HepG2 (cell line): ENCODE results near the gene ZMYND19. TPM values are rescaled to one million over a fixed set of nuclear protein-coding genes. Genes with fewer than 3 reads are reported as not detected.

Source experiments
- GPN1 ChIP-seq: sonication (generic); formaldehyde crosslinking; IDR thresholded peaks from 2 replicates; pipeline ENCODE4 v1.5.1; 2020; ENCODE audit warnings: missing genetic modification reagents, borderline replicate concordance
- GTF3A ChIP-seq: sonication (generic); formaldehyde crosslinking; conservative IDR thresholded peaks from 2 replicates; pipeline ENCODE4 v1.4.0; 2020; ENCODE audit warnings: mild to moderate bottlenecking, missing genetic modification reagents
- HOXA7 ChIP-seq: sonication (generic); formaldehyde crosslinking; IDR thresholded peaks from 2 replicates; pipeline ENCODE4 v1.8.1; 2022; ENCODE audit warnings: mild to moderate bottlenecking, missing genetic modification reagents, moderate library complexity
- LCORL ChIP-seq, 2 experiments: fragments of 450-650 bp in 1 of 2; sonication (generic) in 1 of 2; formaldehyde crosslinking in 1 of 2; IDR thresholded peaks; 2 replicates each; pipeline versions ENCODE4 v1.5.0 to v1.6.1; 2017 to 2020; ENCODE audit warnings: antibody characterized with exemption in 1 of 2, missing genetic modification reagents in 1 of 2
- MAF1 ChIP-seq: sonication (generic); formaldehyde crosslinking; IDR thresholded peaks from 2 replicates; pipeline ENCODE4 v1.5.0; 2020; ENCODE audit warnings: missing genetic modification reagents, borderline replicate concordance
- POGZ ChIP-seq: sonication (generic); formaldehyde crosslinking; IDR thresholded peaks from 2 replicates; pipeline ENCODE4 v1.4.0; 2020; ENCODE audit warnings: mild to moderate bottlenecking, missing genetic modification reagents
- RELA ChIP-seq: sonication (generic); formaldehyde crosslinking; IDR thresholded peaks from 2 replicates; pipeline ENCODE4 v1.4.0; 2020; ENCODE audit warnings: missing genetic modification reagents
- ZNF138 ChIP-seq: sonication (generic); formaldehyde crosslinking; IDR thresholded peaks from 2 replicates; pipeline ENCODE4 v1.5.0; 2020; ENCODE audit warnings: mild to moderate bottlenecking, low read depth, missing genetic modification reagents
- ZNF253 ChIP-seq: sonication (generic); formaldehyde crosslinking; IDR thresholded peaks from 2 replicates; pipeline ENCODE4 v1.8.0; 2022; ENCODE audit warnings: mild to moderate bottlenecking, missing genetic modification reagents, borderline replicate concordance
- ZNF546 ChIP-seq: sonication (generic); formaldehyde crosslinking; conservative IDR thresholded peaks from 2 replicates; pipeline ENCODE4 v1.8.1; 2023; ENCODE audit warnings: mild to moderate bottlenecking, missing genetic modification reagents
- ZNF615 ChIP-seq: sonication (generic); formaldehyde crosslinking; IDR thresholded peaks from 2 replicates; pipeline ENCODE4 v1.5.0; 2020; ENCODE audit warnings: mild to moderate bottlenecking, missing genetic modification reagents, borderline replicate concordance
- ZNF619 ChIP-seq: sonication (generic); formaldehyde crosslinking; IDR thresholded peaks from 2 replicates; pipeline ENCODE4 v1.4.0; 2020; ENCODE audit warnings: mild to moderate bottlenecking, missing genetic modification reagents
- ZSCAN31 ChIP-seq: sonication (generic); formaldehyde crosslinking; IDR thresholded peaks from 2 replicates; pipeline ENCODE4 v1.5.0; 2020; ENCODE audit warnings: low read depth, mild to moderate bottlenecking, missing genetic modification reagents
- polyA plus RNA-seq, 8 experiments: library from polyadenylated mRNA; depleted of rRNA in 3 of 8; stranded (reverse) in 7 of 8; unstranded in 1 of 8; fragments of >200 nt; fragmentation: Illumina TruSeq in 4 of 8; extraction: Trizol in 4 of 8; gene quantifications; 2 replicates each; pipeline versions ENCODE4 v1.2.1 to v1.2.3, GENCODE V29; 2011 to 2016; ENCODE audit warnings: low read depth in 4 of 8, missing spikeins in 1 of 8, mixed read lengths in 1 of 8; ENCODE audit not compliant: insufficient read depth in 1 of 8
- total RNA-seq, 5 experiments: library from RNA; depleted of rRNA; stranded (reverse); fragments of >200 nt; fragmentation: Illumina TruSeq; extraction: Trizol; gene quantifications; 2 replicates each; pipeline ENCODE4 v1.2.3, GENCODE V29; 2016; ENCODE audit warnings: low read depth in 1 of 5
- TF ChIP-seq, protein P1 (sequence below): sonication (generic); formaldehyde crosslinking; IDR thresholded peaks from 2 replicates; pipeline ENCODE4 v1.5.1; 2020; ENCODE audit warnings: missing genetic modification reagents, mild to moderate bottlenecking, borderline replicate concordance
- TF ChIP-seq, protein P2 (sequence below): sonication (generic); formaldehyde crosslinking; conservative IDR thresholded peaks from 2 replicates; pipeline ENCODE4 v1.5.0; 2020; ENCODE audit warnings: missing genetic modification reagents
- TF ChIP-seq, protein P3 (sequence below): fragments of 450-650 bp; IDR thresholded peaks from 2 replicates; pipeline ENCODE4 v1.6.1; 2017; ENCODE audit warnings: mild to moderate bottlenecking
- TF ChIP-seq, protein P4 (sequence below): sonication (generic); formaldehyde crosslinking; IDR thresholded peaks from 2 replicates; pipeline ENCODE4 v1.5.0; 2020; ENCODE audit warnings: mild to moderate bottlenecking, missing genetic modification reagents, borderline replicate concordance

ZMYND19 gene
- total and polyA plus RNA-seq, 2 of the 13 experiments (the other 11 are each of a cell fraction or from before 2014, with no cell fraction given) = 21.3 to 38.7 TPM

DNA sequence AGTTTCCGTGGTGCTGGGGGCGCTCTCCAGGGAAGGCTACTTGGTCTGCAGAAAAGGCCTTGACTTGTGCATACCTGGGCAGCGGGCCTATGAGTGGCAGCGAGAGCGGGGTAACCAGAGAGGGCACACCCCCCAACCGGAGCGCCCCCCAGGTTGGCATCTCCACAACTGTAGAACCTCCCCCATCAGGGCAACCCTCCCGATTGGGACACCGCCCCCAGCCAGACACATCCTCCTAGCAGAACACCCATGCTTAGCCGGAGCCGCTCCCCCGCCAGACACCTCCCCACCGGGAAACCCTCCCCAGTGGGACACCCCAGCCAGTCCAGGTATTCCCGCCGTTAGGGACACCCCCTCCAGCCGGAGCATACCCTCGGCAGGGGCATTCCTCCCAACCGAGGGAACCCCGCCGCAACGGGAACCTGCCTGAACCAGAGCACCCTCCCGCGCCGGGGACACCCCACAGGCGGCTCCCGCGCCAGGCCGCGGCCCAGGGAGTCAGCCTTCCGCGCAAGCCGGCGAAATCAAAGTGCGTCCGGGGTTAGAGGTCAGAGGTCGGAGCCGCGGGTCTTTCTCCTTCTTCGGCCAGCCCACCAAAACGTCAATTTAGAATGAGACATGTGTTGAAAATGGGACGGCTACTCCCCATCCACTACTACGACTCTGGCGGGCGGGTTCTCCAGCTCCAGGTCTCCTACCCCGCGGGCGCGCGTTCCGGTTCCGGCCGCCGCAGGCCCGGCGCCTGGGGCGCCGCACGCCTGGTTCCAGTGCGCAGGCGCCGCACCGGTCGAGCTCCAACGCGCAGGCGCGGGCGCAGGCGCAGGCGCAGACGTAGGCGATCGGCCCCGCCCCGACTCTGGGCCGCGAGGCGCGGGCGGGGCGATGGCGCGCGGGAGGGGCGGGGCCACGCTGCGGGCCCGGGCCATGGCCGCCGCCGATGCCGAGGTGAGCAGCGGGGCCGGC lies 28.1 kb upstream of the ZMYND19 start, which contains the start of gene EHMT1 (continued):
- TF ChIP-seq, protein P1, sequence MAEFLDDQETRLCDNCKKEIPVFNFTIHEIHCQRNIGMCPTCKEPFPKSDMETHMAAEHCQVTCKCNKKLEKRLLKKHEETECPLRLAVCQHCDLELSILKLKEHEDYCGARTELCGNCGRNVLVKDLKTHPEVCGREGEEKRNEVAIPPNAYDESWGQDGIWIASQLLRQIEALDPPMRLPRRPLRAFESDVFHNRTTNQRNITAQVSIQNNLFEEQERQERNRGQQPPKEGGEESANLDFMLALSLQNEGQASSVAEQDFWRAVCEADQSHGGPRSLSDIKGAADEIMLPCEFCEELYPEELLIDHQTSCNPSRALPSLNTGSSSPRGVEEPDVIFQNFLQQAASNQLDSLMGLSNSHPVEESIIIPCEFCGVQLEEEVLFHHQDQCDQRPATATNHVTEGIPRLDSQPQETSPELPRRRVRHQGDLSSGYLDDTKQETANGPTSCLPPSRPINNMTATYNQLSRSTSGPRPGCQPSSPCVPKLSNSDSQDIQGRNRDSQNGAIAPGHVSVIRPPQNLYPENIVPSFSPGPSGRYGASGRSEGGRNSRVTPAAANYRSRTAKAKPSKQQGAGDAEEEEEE (CRISPR knock-in tag) = no peak
- TF ChIP-seq, protein P2, sequence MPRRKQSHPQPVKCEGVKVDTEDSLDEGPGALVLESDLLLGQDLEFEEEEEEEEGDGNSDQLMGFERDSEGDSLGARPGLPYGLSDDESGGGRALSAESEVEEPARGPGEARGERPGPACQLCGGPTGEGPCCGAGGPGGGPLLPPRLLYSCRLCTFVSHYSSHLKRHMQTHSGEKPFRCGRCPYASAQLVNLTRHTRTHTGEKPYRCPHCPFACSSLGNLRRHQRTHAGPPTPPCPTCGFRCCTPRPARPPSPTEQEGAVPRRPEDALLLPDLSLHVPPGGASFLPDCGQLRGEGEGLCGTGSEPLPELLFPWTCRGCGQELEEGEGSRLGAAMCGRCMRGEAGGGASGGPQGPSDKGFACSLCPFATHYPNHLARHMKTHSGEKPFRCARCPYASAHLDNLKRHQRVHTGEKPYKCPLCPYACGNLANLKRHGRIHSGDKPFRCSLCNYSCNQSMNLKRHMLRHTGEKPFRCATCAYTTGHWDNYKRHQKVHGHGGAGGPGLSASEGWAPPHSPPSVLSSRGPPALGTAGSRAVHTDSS (CRISPR knock-in tag) = no peak
- TF ChIP-seq, protein P3, sequence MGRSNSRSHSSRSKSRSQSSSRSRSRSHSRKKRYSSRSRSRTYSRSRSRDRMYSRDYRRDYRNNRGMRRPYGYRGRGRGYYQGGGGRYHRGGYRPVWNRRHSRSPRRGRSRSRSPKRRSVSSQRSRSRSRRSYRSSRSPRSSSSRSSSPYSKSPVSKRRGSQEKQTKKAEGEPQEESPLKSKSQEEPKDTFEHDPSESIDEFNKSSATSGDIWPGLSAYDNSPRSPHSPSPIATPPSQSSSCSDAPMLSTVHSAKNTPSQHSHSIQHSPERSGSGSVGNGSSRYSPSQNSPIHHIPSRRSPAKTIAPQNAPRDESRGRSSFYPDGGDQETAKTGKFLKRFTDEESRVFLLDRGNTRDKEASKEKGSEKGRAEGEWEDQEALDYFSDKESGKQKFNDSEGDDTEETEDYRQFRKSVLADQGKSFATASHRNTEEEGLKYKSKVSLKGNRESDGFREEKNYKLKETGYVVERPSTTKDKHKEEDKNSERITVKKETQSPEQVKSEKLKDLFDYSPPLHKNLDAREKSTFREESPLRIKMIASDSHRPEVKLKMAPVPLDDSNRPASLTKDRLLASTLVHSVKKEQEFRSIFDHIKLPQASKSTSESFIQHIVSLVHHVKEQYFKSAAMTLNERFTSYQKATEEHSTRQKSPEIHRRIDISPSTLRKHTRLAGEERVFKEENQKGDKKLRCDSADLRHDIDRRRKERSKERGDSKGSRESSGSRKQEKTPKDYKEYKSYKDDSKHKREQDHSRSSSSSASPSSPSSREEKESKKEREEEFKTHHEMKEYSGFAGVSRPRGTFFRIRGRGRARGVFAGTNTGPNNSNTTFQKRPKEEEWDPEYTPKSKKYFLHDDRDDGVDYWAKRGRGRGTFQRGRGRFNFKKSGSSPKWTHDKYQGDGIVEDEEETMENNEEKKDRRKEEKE = no peak
- TF ChIP-seq ZSCAN31 (CRISPR knock-in tag) (peak; percentile 87; the same call in 1 of the 2 replicates), HOXA7 (no peak), GTF3A (CRISPR knock-in tag) (no peak), ZNF546 (no peak; the same call in 1 of the 2 replicates), ZNF615 (CRISPR knock-in tag) (no peak), RELA (CRISPR knock-in tag) (0 out of 2 replicates have a peak, but pooled peaks have one; percentile 71), ZNF138 (CRISPR knock-in tag) (peak; percentile 69; the same call in 1 of the 2 replicates), MAF1 (CRISPR knock-in tag) (0 out of 2 replicates have a peak, but pooled peaks have one; percentile 26), LCORL (IDR thresholded peaks at IDR 0.05) (no peak), LCORL (CRISPR knock-in tag; IDR thresholded peaks at IDR 0.05) (no peak), ZNF619 (CRISPR knock-in tag) (no peak), GPN1 (CRISPR knock-in tag) (no peak), ZNF253 (CRISPR knock-in tag) (no peak), POGZ (CRISPR knock-in tag) (no peak)
- TF ChIP-seq, protein P4, sequence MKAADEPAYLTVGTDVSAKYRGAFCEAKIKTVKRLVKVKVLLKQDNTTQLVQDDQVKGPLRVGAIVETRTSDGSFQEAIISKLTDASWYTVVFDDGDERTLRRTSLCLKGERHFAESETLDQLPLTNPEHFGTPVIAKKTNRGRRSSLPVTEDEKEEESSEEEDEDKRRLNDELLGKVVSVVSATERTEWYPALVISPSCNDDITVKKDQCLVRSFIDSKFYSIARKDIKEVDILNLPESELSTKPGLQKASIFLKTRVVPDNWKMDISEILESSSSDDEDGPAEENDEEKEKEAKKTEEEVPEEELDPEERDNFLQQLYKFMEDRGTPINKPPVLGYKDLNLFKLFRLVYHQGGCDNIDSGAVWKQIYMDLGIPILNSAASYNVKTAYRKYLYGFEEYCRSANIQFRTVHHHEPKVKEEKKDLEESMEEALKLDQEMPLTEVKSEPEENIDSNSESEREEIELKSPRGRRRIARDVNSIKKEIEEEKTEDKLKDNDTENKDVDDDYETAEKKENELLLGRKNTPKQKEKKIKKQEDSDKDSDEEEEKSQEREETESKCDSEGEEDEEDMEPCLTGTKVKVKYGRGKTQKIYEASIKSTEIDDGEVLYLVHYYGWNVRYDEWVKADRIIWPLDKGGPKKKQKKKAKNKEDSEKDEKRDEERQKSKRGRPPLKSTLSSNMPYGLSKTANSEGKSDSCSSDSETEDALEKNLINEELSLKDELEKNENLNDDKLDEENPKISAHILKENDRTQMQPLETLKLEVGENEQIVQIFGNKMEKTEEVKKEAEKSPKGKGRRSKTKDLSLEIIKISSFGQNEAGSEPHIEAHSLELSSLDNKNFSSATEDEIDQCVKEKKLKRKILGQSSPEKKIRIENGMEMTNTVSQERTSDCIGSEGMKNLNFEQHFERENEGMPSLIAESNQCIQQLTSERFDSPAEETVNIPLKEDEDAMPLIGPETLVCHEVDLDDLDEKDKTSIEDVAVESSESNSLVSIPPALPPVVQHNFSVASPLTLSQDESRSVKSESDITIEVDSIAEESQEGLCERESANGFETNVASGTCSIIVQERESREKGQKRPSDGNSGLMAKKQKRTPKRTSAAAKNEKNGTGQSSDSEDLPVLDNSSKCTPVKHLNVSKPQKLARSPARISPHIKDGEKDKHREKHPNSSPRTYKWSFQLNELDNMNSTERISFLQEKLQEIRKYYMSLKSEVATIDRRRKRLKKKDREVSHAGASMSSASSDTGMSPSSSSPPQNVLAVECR (CRISPR knock-in tag) = peak; percentile 83; the same call in 1 of the 2 replicates
